ENCODE data around the gene KYNU. TPM values are rescaled to one million over a fixed set of nuclear protein-coding genes. Genes with fewer than 3 reads are reported as not detected.

The KYNU gene
- total and polyA plus RNA-seq, 10 of the 15 experiments (the other 5 are each of a cell fraction or from before 2014, with no cell fraction given): 31.3 to 101 (median 38.3) TPM

DNA sequence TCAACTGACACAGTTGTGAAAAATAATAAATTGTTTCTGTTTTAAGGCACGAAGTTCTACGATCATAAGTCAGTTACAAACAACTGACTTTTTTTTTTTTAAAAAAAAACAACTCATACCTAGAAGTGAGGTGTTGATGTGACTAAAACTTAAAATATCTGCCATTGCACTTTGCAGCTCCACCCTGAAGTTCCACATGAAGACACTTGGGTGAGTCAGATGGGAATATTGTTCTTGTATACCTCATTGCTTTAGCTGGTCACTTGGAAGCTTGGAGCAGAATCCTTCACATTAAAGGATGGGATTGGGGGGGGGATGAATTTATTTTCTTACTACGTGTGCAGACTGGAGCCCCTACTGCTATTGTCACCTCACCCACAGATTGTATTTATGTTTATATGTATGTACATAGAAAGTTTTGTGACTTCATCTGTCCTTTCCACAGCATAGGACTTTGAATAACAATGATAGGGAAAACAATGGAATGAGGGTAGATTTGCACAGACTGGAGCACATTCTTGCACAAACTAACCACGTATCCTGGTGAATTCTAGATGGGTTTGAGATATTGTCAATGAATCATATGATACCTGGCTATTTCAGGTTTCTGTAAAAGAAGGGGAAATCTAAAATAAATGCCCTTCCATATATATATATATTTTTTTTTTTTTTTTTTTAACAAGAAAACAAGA is 193.9 kb downstream of the KYNU start:
- ATAC-seq (no peak), FAIRE-seq (no peak), DNase-seq (ENCODE audit: low read depth, low spot score) (no peak)
- Histone ChIP-seq H2AFZ (ENCODE audit: control insufficient read depth, low read depth, low read length) (no peak overlapping the region), H3K4me2 (ENCODE audit: control insufficient read depth, insufficient read depth) (no peak overlapping the region), H3K9me3 (replicated peaks; ENCODE audit: control insufficient read depth, insufficient read depth, low read length) (no peaks in the 10 kb centered on the region; the same call in 1 of the 3 replicates), H4K20me1 (ENCODE audit: control insufficient read depth, insufficient read depth) (no peaks in the 10 kb centered on the region), H3K4me3 (no peak overlapping the region), H3K27me3 (replicated peaks in 1 of 2; ENCODE audit: control insufficient read depth in 2 of 2, insufficient read depth in 2 of 2, low read length in 1 of 2) (no peaks in the 10 kb centered on the region), H3K36me3 (ENCODE audit: control insufficient read depth in 2 of 2, insufficient read depth in 2 of 2, low read length in 1 of 2) (no peaks in the 10 kb centered on the region), H3K79me2 (ENCODE audit: control insufficient read depth, insufficient read depth, low read length) (no peaks in the 10 kb centered on the region), H3K4me1 (ENCODE audit: control insufficient read depth, insufficient read depth, low read length) (no peaks in the 10 kb centered on the region), H3K9ac (ENCODE audit: control insufficient read depth, insufficient read depth, low read length) (no peak overlapping the region), H3K27ac (ENCODE audit: control insufficient read depth, insufficient read depth) (no peak overlapping the region)
- WGBS (ENCODE audit: insufficient coverage, insufficient replicate concordance, low lambda C conversion rate, missing lambda C conversion rate): 26% methylated on average over 4 of the region's 4 CpGs
- ChIA-PET RAD21 (ENCODE audit: unreplicated experiment) (no interaction called here), SMC1A (ENCODE audit: uncharacterized antibody, unreplicated experiment) (interaction anchor here (0.7 to 1.8 kb wide), 2 partner anchors 17 to 217 kb away, joined by 3 to 5 read pairs; no protein-coding TSS in a partner anchor), CTCF (interaction anchor here (0.9 kb wide), 1 partner anchor 40 kb away, joined by 3 read pairs; no protein-coding TSS in a partner anchor), POLR2A (interaction anchor here (0.7 kb wide), 1 partner anchor 91 kb away, joined by 3 read pairs; no protein-coding TSS in a partner anchor)
- intact Hi-C loops (cut with micrococcal nuclease; ENCODE audit: unreplicated experiment): no loop called here
- in situ Hi-C loops (cut with MboI): no loop called here
- TF ChIP-seq PAX5 (IDR thresholded peaks at IDR 0.05; ENCODE audit: borderline replicate concordance, low read depth, low read length) (no peak), SUZ12 (IDR thresholded peaks at IDR 0.05; ENCODE audit: unreplicated experiment) (no peak), NFIC (IDR thresholded peaks at IDR 0.05; ENCODE audit: low read depth, low read length) (no peak), ZNF207 (IDR thresholded peaks at IDR 0.05; ENCODE audit: borderline replicate concordance) (no peak), NKRF (conservative IDR thresholded peaks at IDR 0.05) (no peak), SREBF2 (IDR thresholded peaks at IDR 0.05; ENCODE audit: low read length) (no peak), CBFB (IDR thresholded peaks at IDR 0.05; ENCODE audit: low read depth) (no peak), CHD2 (IDR thresholded peaks at IDR 0.05; ENCODE audit: borderline replicate concordance, low read depth, low read length) (no peak), ZBED1 (IDR thresholded peaks at IDR 0.05; ENCODE audit: borderline replicate concordance) (no peak), SMAD1 (IDR thresholded peaks at IDR 0.05; ENCODE audit: low read depth, partially characterized antibody) (no peak), HCFC1 (IDR thresholded peaks at IDR 0.05; ENCODE audit: low read length) (no peak), EED (IDR thresholded peaks at IDR 0.05; ENCODE audit: low read depth) (no peak), CEBPB (IDR thresholded peaks at IDR 0.05; ENCODE audit: borderline replicate concordance in 1 of 2, low read depth in 2 of 2, low read length in 2 of 2) (no peak), SMAD5 (IDR thresholded peaks at IDR 0.05; ENCODE audit: low read depth) (no peak), JUND (IDR thresholded peaks at IDR 0.05; ENCODE audit: low read depth, low read length) (no peak)
- TF ChIP-seq, protein P1, sequence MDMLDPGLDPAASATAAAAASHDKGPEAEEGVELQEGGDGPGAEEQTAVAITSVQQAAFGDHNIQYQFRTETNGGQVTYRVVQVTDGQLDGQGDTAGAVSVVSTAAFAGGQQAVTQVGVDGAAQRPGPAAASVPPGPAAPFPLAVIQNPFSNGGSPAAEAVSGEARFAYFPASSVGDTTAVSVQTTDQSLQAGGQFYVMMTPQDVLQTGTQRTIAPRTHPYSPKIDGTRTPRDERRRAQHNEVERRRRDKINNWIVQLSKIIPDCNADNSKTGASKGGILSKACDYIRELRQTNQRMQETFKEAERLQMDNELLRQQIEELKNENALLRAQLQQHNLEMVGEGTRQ (IDR thresholded peaks at IDR 0.05; ENCODE audit: borderline replicate concordance, low read depth, low read length): no peak
- TF ChIP-seq, protein P2, sequence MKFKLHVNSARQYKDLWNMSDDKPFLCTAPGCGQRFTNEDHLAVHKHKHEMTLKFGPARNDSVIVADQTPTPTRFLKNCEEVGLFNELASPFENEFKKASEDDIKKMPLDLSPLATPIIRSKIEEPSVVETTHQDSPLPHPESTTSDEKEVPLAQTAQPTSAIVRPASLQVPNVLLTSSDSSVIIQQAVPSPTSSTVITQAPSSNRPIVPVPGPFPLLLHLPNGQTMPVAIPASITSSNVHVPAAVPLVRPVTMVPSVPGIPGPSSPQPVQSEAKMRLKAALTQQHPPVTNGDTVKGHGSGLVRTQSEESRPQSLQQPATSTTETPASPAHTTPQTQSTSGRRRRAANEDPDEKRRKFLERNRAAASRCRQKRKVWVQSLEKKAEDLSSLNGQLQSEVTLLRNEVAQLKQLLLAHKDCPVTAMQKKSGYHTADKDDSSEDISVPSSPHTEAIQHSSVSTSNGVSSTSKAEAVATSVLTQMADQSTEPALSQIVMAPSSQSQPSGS (IDR thresholded peaks at IDR 0.05; ENCODE audit: low read length): no peak
- BruUV-seq (replicated peaks): no TSS peak
